ENCODE measurements around the gene SLC7A6OS.

GRCh38 chr16:68291227-68291626, 19.5 kb downstream of the SLC7A6OS start:
- TF ChIP-seq EZH2 (IDR thresholded peaks at IDR 0.05; ENCODE audit: insufficient read depth, poor library complexity, severe bottlenecking) = no peak
- TF ChIP-seq EZH2phosphoT487 (IDR thresholded peaks at IDR 0.05; ENCODE audit: insufficient read depth, low read depth) = no peak
